Liver (tissue), 9 donors: ENCODE measurements around the gene DPP4. TPM values are rescaled to one million over a fixed set of nuclear protein-coding genes. Genes with fewer than 3 reads are reported as not detected.

Source experiments
- DNase-seq: peaks from one replicate; pipeline ENCODE4 v3.0.0-alpha.2; 2017; ENCODE audit warnings: low spot score
- H3K27ac ChIP-seq, 2 donors: one replicate each; pipeline ENCODE4 v1.7.0; 2013; ENCODE audit warnings: inconsistent platforms in 2 of 2, low read length in 2 of 2, control low read depth in 1 of 2, low read depth in 1 of 2, mild to moderate bottlenecking in 1 of 2
- H3K27me3 ChIP-seq, 4 donors: one replicate each; pipeline versions ENCODE4 v1.6.1 to v1.7.0; 2013; ENCODE audit warnings: low read length in 3 of 4, inconsistent platforms in 1 of 4, mild to moderate bottlenecking in 1 of 4, moderate library complexity in 1 of 4; ENCODE audit not compliant: control insufficient read depth in 4 of 4, insufficient read depth in 4 of 4
- H3K36me3 ChIP-seq, 4 donors: one replicate each; pipeline versions ENCODE4 v1.6.1 to v1.7.0; 2013; ENCODE audit warnings: low read length in 3 of 4, mild to moderate bottlenecking in 3 of 4, low read depth in 1 of 4, moderate library complexity in 1 of 4; ENCODE audit not compliant: control insufficient read depth in 4 of 4, insufficient read depth in 3 of 4
- H3K4me1 ChIP-seq, 4 donors: one replicate each; pipeline versions ENCODE4 v1.6.1 to v1.7.0; 2013; ENCODE audit warnings: low read length in 3 of 4, mild to moderate bottlenecking in 3 of 4, moderate library complexity in 1 of 4; ENCODE audit not compliant: control insufficient read depth in 4 of 4, insufficient read depth in 4 of 4
- H3K4me3 ChIP-seq, 3 donors: one replicate each; pipeline versions ENCODE4 v1.6.1 to v1.7.0; 2013; ENCODE audit warnings: low read length in 3 of 3, control low read depth in 1 of 3, low read depth in 1 of 3, mild to moderate bottlenecking in 1 of 3
- H3K9ac ChIP-seq, 2 donors: one replicate each; pipeline ENCODE4 v1.7.0; 2013; ENCODE audit warnings: low read length in 2 of 2, mild to moderate bottlenecking in 2 of 2, moderate library complexity in 2 of 2, control low read depth in 1 of 2, low read depth in 1 of 2
- H3K9me3 ChIP-seq, 4 donors: one replicate each; pipeline versions ENCODE4 v1.6.1 to v1.7.0; 2013; ENCODE audit warnings: low read length in 3 of 4; ENCODE audit not compliant: control insufficient read depth in 4 of 4
- EGR1 ChIP-seq, 2 donors: IDR thresholded peaks; 2 replicates each; pipeline ENCODE4 v1.6.1; 2016 to 2018; ENCODE audit warnings: antibody characterized with exemption in 2 of 2, low read depth in 2 of 2
- FOXA1 ChIP-seq: IDR thresholded peaks from 2 replicates; pipeline ENCODE4 v1.6.1; 2016; ENCODE audit warnings: antibody characterized with exemption
- GABPA ChIP-seq, 2 donors: IDR thresholded peaks in 1 of 2; conservative IDR thresholded peaks in 1 of 2; 2 replicates each; pipeline ENCODE4 v1.6.1; 2016; ENCODE audit warnings: antibody characterized with exemption in 2 of 2, mild to moderate bottlenecking in 1 of 2, moderate library complexity in 1 of 2
- HNF4A ChIP-seq, 2 donors: conservative IDR thresholded peaks; 2 replicates each; pipeline ENCODE4 v1.6.1; 2016; ENCODE audit warnings: antibody characterized with exemption in 2 of 2, mild to moderate bottlenecking in 2 of 2
- HNF4G ChIP-seq: IDR thresholded peaks from 2 replicates; pipeline ENCODE4 v1.6.1; 2016; ENCODE audit warnings: antibody characterized with exemption
- NR2F2 ChIP-seq: IDR thresholded peaks from 2 replicates; pipeline ENCODE4 v1.6.1; 2016; ENCODE audit warnings: antibody characterized with exemption
- RAD21 ChIP-seq, 2 donors: IDR thresholded peaks; 2 replicates each; pipeline ENCODE4 v1.6.1; 2016; ENCODE audit warnings: antibody characterized with exemption in 2 of 2, mild to moderate bottlenecking in 2 of 2
- RXRA ChIP-seq, 2 donors: IDR thresholded peaks; 2 replicates each; pipeline ENCODE4 v1.6.1; 2017 to 2018; ENCODE audit warnings: antibody characterized with exemption in 2 of 2, mild to moderate bottlenecking in 1 of 2
- SP1 ChIP-seq: IDR thresholded peaks from 2 replicates; pipeline ENCODE4 v1.6.1; 2018; ENCODE audit warnings: antibody characterized with exemption, mild to moderate bottlenecking
- TAF1 ChIP-seq: conservative IDR thresholded peaks from 2 replicates; pipeline ENCODE4 v1.6.1; 2016; ENCODE audit warnings: antibody characterized with exemption, mild to moderate bottlenecking
- YY1 ChIP-seq: IDR thresholded peaks from 2 replicates; pipeline ENCODE4 v1.6.1; 2016; ENCODE audit warnings: antibody characterized with exemption, mild to moderate bottlenecking
- WGBS: extraction: QIAGEN DNeasy Blood & Tissue Kit; methylation state at CpG from one replicate; pipeline ENCODE4 v1.1.7; 2013; 5-methylcytosine and 5-hydroxymethylcytosine counted together
- polyA plus RNA-seq, 2 donors: library from polyadenylated mRNA; stranded (reverse) in 1 of 2; unstranded in 1 of 2; fragments of 200-250 nt in 1 of 2; fragments of >200 nt in 1 of 2; fragmentation: Nextera tagmentation in 1 of 2; extraction: Ambion mirVana in 1 of 2; gene quantifications; one replicate each; pipeline versions ENCODE4 v1.2.1 to v1.2.3, GENCODE V29; 2013 to 2015
- total RNA-seq, 2 donors: library from RNA; depleted of rRNA; stranded (reverse); fragments of >200 nt; gene quantifications; one replicate each; pipeline ENCODE4 v1.2.3, GENCODE V29; 2014
- TF ChIP-seq, protein P1 (sequence below): IDR thresholded peaks from 2 replicates; pipeline ENCODE4 v1.6.1; 2016; ENCODE audit warnings: antibody characterized with exemption
- TF ChIP-seq, protein P2 (sequence below): IDR thresholded peaks from 2 replicates; pipeline ENCODE4 v1.6.1; 2016; ENCODE audit warnings: antibody characterized with exemption
- TF ChIP-seq, protein P3 (sequence below): IDR thresholded peaks from 2 replicates; pipeline ENCODE4 v1.6.1; 2016; ENCODE audit warnings: antibody characterized with exemption
- TF ChIP-seq, protein P4 (sequence below): IDR thresholded peaks from 2 replicates; pipeline ENCODE4 v1.6.1; 2016; ENCODE audit warnings: antibody characterized with exemption, mild to moderate bottlenecking
- TF ChIP-seq, protein P5 (sequence below): fragments of 150-350 bp; IDR thresholded peaks from 2 replicates; pipeline ENCODE4 v1.5.1; 2017; ENCODE audit warnings: improper control_type of control experiment, low read depth, low read length; ENCODE audit not compliant: missing input control
- donor health status: healthy.
- donor health status: healthy.
- donor health status: healthy.
- donor health status: healthy.
- donor health status: healthy.

Gene DPP4
- total and polyA plus RNA-seq, 4 donors: 9.6 to 30.1 (median 13.5) TPM

DNA sequence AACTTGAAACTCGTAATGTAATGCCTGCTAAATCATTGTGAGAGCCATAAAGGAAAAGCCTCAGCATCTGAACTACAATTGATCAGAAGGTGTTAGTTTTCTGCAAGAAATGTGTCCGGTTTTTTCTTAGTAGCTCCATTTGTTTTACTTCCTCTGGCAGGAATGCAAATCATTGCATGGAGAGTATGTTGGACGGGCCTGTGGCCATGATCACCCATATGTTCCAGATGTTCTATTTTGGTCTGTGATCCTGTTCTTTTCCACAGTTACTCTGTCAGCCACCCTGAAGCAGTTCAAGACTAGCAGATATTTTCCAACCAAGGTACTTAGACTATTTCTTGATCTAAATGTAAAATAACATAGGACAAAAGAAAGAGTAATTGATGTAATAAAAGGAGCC lies 126.6 kb downstream of the DPP4 start:
- Histone ChIP-seq H3K27ac (no peak overlapping the region), H3K27me3 (peaks cover 0 to 7% (median 0%) of the 10 kb centered on the region in 4 donors), H3K9ac (no peak overlapping the region), H3K9me3 (no peaks in the 10 kb centered on the region), H3K4me3 (no peak overlapping the region), H3K36me3 (no peaks in the 10 kb centered on the region), H3K4me1 (no peaks in the 10 kb centered on the region)
- WGBS: 63% methylated on average over 3 of the region's 3 CpGs
- TF ChIP-seq TAF1: no peak
- TF ChIP-seq, protein P1, sequence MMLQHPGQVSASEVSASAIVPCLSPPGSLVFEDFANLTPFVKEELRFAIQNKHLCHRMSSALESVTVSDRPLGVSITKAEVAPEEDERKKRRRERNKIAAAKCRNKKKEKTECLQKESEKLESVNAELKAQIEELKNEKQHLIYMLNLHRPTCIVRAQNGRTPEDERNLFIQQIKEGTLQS: no peak
- no peak for TF ChIP-seq FOXA1
- no peak for TF ChIP-seq HNF4A (conservative IDR thresholded peaks at IDR 0.05)
- no peak for TF ChIP-seq RXRA (IDR thresholded peaks at IDR 0.05)
- no peak for TF ChIP-seq YY1
- TF ChIP-seq, protein P2, sequence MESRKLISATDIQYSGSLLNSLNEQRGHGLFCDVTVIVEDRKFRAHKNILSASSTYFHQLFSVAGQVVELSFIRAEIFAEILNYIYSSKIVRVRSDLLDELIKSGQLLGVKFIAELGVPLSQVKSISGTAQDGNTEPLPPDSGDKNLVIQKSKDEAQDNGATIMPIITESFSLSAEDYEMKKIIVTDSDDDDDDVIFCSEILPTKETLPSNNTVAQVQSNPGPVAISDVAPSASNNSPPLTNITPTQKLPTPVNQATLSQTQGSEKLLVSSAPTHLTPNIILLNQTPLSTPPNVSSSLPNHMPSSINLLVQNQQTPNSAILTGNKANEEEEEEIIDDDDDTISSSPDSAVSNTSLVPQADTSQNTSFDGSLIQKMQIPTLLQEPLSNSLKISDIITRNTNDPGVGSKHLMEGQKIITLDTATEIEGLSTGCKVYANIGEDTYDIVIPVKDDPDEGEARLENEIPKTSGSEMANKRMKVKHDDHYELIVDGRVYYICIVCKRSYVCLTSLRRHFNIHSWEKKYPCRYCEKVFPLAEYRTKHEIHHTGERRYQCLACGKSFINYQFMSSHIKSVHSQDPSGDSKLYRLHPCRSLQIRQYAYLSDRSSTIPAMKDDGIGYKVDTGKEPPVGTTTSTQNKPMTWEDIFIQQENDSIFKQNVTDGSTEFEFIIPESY: no peak
- no peak for TF ChIP-seq RAD21 (IDR thresholded peaks at IDR 0.05)
- no peak for TF ChIP-seq SP1
- TF ChIP-seq, protein P3, sequence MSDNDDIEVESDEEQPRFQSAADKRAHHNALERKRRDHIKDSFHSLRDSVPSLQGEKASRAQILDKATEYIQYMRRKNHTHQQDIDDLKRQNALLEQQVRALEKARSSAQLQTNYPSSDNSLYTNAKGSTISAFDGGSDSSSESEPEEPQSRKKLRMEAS: no peak
- TF ChIP-seq NR2F2: no peak
- no peak for TF ChIP-seq HNF4G
- no peak for TF ChIP-seq GABPA (IDR thresholded peaks at IDR 0.05 in 1 of 2, conservative IDR thresholded peaks at IDR 0.05 in 1 of 2)
- TF ChIP-seq, protein P4, sequence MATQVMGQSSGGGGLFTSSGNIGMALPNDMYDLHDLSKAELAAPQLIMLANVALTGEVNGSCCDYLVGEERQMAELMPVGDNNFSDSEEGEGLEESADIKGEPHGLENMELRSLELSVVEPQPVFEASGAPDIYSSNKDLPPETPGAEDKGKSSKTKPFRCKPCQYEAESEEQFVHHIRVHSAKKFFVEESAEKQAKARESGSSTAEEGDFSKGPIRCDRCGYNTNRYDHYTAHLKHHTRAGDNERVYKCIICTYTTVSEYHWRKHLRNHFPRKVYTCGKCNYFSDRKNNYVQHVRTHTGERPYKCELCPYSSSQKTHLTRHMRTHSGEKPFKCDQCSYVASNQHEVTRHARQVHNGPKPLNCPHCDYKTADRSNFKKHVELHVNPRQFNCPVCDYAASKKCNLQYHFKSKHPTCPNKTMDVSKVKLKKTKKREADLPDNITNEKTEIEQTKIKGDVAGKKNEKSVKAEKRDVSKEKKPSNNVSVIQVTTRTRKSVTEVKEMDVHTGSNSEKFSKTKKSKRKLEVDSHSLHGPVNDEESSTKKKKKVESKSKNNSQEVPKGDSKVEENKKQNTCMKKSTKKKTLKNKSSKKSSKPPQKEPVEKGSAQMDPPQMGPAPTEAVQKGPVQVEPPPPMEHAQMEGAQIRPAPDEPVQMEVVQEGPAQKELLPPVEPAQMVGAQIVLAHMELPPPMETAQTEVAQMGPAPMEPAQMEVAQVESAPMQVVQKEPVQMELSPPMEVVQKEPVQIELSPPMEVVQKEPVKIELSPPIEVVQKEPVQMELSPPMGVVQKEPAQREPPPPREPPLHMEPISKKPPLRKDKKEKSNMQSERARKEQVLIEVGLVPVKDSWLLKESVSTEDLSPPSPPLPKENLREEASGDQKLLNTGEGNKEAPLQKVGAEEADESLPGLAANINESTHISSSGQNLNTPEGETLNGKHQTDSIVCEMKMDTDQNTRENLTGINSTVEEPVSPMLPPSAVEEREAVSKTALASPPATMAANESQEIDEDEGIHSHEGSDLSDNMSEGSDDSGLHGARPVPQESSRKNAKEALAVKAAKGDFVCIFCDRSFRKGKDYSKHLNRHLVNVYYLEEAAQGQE: no peak
- no peak for TF ChIP-seq EGR1 (IDR thresholded peaks at IDR 0.05; ENCODE audit: low read depth in 2 of 2)
- DNase-seq: no peak

DNA sequence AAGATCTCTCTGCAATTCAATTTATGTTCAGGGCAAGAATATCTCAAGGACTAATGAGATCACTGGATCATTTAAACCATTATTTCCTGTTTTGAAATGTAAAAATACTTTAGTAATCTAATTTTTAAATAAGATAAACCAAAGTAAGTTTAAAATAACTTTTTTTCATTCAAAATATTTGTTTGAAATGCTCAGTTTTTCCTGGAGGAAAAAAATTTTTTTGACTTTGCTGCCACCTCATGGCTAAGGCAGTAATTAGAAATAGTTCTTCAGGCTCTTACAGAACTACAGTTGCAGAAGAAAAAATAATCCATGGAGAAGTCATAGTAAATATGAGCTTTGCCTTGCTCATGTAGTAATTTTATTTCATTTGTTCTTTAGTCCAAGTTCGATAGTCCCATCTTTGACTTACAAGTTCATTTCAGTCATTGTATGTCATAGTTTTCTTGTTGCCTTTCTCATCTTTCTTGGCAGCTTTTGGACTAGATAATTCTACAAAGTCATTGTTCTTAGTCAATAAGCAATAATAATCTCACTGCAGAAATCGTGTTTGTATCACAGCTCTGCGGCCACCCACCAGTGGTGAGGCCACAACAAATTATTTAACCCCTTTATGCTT lies 127.4 kb downstream of the DPP4 start:
- TF ChIP-seq, protein P5, sequence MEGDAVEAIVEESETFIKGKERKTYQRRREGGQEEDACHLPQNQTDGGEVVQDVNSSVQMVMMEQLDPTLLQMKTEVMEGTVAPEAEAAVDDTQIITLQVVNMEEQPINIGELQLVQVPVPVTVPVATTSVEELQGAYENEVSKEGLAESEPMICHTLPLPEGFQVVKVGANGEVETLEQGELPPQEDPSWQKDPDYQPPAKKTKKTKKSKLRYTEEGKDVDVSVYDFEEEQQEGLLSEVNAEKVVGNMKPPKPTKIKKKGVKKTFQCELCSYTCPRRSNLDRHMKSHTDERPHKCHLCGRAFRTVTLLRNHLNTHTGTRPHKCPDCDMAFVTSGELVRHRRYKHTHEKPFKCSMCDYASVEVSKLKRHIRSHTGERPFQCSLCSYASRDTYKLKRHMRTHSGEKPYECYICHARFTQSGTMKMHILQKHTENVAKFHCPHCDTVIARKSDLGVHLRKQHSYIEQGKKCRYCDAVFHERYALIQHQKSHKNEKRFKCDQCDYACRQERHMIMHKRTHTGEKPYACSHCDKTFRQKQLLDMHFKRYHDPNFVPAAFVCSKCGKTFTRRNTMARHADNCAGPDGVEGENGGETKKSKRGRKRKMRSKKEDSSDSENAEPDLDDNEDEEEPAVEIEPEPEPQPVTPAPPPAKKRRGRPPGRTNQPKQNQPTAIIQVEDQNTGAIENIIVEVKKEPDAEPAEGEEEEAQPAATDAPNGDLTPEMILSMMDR: peak; percentile 43
- TF ChIP-seq, protein P3: no peak
- TF ChIP-seq HNF4G (no peak), SP1 (no peak), NR2F2 (no peak), GABPA (IDR thresholded peaks at IDR 0.05 in 1 of 2, conservative IDR thresholded peaks at IDR 0.05 in 1 of 2) (no peak), YY1 (no peak), EGR1 (IDR thresholded peaks at IDR 0.05; ENCODE audit: low read depth in 2 of 2) (no peak), FOXA1 (no peak), RAD21 (IDR thresholded peaks at IDR 0.05) (peak; percentile 71 to 73)
- TF ChIP-seq, protein P2: no peak
- TF ChIP-seq, protein P1: no peak
- no peaks in the 10 kb centered on the region for H3K36me3 ChIP-seq
- no peak overlapping the region for H3K4me3 ChIP-seq
- no peak for DNase-seq
- H3K9me3 ChIP-seq: no peaks in the 10 kb centered on the region
- no peak overlapping the region for H3K27ac ChIP-seq
- H3K27me3 ChIP-seq: peaks cover 0 to 7% (median 0%) of the 10 kb centered on the region in 4 donors
- WGBS: 8% methylated on average over 3 of the region's 3 CpGs
- no peak overlapping the region for H3K9ac ChIP-seq
- no peaks in the 10 kb centered on the region for H3K4me1 ChIP-seq
